Medulla oblongata (tissue), 1 donor: ENCODE data around the gene ANXA6.

Experiments used
- DNase-seq: peaks from one replicate; pipeline ENCODE4 v3.0.0-alpha.2; 2015; ENCODE audit errors: extremely low spot score

Gene ANXA6

DNA sequence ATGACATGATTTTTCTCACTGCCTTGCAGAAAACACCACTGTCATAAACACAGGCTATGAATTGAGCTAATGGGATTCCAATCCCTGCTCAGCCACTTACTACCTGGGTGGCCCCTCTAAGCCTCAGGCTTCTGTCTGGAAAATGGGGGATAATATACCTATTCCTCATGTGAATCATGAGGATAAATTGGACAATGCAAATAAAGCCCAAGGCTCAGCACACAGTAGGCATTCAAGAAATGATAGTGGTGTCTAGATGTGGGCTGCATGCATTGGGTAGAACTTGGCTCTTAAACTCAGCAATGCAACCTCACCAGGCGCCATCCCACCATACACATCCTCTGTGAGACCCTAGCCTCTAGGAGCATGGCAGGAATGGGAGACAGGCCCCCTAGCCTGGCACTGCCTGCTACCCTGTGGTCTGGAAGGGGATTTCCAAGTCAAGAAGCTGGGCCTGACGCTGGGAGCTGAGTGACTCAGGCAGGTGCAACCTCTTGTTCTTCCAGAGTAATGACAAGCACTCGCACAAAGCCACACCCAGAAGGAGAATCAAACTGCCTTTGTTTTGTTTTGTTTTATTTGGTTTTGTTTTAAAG is 74.4 kb downstream of the ANXA6 start:
- no peak for DNase-seq

DNA sequence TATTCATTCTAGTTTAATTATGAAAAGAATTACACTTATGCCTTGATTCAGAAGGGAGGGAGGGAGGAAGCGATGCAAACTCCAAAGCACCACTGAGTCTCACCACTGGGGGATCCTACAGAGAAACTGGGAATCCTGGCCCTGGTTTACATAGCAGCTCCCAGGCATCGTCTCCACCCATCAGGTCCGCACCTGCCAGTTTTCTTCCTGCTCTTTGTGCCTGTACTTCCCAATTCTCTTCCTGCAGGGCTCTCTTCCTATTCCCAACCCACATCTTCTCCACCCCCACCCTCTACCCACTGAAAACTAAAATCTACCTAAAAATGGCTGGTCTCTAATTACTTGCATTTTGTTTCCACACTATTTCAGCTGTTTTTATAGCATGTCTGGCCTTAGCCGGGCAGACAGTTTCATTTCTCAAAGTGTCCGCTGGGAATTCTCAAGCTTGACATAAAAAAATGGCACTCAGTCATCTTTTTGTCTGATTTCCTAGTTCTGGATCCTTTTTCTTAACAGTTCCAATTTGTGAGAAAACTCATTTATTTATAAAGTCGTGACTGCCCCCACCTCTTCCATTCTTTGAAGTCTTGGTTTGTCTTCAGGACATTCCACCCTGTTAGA is 75.2 kb downstream of the ANXA6 start:
- no peak for DNase-seq

DNA sequence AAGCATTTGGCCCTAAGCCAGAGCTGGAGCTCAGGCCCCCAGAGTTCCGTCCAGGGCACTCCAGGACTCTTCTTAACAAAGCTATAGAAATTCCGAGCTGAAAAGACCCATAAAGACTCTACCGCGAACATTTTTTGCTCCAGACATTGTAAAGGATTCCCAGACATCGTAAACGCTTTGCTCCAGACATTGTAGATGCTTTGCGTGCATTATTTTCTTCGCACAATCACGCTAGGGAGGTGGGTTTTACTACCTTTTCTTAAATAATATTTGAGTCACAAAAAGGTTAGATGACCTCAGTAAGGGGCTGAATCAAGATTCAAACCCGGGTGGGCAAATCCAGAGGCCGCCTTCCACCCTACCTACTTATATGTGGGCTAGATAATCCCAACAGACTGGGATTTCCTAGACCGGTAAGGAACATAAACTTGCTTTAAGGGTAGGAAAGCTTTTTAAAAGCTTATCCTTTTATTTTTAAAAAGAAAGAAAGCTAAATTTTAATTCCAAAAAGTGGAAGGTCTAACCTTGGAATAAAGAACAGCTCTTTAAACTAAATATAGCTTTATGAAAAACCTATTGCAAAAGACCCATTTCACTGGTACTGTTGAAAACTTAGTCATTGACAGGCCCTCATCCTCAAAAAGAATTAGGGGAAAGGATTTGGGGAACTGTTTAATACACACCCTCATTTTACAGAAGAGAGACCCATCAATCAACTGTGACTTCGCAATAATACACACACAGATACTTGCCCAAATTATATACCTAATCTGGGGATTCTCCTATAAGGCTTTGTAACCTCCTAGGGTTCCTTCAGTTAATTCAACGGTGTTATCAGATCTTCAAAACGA is 75.9 kb downstream of the ANXA6 start:
- peak; percentile 67 for DNase-seq

DNA sequence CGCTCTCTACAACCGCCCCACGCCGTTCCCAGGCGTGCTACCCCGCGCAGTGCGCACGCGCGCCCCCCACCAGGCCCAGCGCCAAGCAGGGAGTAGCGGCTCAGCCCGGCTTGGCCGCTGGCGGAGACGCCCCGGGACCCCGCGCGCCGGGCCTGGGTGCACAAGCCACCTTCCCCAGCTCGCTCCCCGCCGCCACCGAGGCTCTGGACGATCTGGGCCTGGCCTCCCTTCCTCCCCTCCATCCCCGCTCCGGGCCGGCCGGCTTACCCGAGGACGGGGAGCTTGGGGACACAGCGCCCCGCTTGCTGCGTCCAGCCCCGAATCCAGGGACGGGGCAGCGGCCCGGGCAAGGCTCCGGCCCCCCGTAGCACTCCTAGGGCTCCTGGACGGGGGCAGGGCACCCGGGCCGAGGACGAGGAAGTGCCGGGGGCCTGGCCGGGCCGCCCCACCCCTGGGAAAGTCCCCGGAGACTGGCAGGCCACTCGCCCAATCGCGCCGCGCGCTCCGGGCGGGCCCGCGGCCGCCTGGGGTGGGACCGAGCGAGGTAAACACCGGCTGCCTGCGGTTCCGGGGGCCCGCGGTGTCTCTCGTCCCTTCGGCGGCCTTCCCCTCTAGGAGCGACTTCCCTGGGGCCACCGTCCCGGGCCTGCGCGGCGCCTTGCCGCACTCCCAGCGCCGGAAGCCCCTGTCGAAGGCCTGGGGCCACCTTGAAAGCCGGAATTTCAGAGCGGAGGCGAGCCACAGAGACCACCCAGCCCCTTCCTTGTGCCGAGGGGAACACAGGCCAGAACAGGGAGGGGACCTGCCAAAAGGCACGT is 76.8 kb downstream of the ANXA6 start, which contains the start of gene TNIP1:
Gene TNIP1 (minus strand): TSS at position 422 of the 818 bp plus-strand sequence. CDS start 15,939 bp downstream, outside the sequence.
- DNase-seq, result peak; percentile 94

- DNase-seq, result no peak
Observed at GRCh38 chr5:151079838-151080612, 77.6 kb downstream of the ANXA6 start.

DNA sequence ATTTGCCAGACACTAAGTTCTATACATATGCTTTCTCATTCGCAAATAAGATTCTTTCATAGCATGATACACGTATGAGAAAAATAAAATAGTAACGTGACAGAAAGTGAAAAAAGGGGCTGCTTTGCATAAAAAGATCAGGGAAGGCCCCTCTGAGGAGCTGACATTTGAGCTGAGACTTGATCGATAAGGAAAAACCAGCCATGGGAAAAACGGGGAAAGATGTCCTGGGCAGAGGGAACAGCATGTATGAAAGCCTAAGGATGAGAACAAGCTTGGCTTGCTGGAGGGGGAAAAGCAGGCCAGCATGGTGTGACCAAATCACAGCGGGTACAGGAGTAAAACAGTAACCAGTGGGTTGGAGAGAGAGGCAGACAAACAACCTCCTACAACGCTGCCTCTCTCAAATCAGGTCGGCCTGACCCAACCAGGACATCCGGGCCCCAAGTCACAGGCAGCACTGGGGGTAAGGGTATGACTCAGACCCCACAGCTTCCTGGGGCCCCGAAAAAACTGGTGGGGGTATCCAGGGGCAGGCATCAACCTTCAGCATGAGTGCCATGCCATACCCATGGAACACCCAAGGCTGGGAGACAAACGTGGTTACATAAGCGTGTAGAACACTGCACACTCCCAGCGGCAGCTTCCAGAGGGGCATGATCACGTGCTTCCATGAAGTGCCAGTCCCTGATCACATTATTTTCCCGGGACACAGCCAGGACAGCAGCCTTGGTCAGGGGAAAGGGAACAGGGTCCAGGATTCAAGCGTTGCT is 78.9 kb downstream of the ANXA6 start:
- no peak for DNase-seq

DNA sequence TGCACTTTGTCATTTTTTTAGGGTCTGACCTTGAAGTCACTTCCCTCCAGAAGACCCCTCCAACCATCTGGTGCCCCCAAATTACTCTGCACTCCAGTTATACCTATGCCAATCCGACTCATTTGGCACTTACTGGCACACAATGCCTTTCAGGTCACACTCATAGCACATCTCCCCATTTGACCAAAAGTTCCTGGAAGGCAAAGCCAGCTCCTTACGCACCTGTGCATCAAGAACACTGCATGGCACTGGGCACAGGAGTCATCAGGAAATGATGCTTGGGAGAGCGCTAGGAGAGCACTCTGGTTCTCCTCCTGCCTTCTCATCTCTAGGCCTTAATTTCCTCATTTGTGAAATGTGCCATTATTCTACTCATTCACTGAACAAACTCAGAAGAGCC is 79.6 kb downstream of the ANXA6 start:
- DNase-seq, result no peak

GRCh38 chr5:151077419-151077818 is 80.2 kb downstream of the ANXA6 start:
- no peak for DNase-seq

GRCh38 chr5:151076616-151077015 is 81.0 kb downstream of the ANXA6 start:
- no peak for DNase-seq

- DNase-seq, result no peak
Observed at GRCh38 chr5:151075698-151076331, 81.8 kb downstream of the ANXA6 start.

- DNase-seq, result no peak
Observed at GRCh38 chr5:151074557-151074956, 83.0 kb downstream of the ANXA6 start.

DNA sequence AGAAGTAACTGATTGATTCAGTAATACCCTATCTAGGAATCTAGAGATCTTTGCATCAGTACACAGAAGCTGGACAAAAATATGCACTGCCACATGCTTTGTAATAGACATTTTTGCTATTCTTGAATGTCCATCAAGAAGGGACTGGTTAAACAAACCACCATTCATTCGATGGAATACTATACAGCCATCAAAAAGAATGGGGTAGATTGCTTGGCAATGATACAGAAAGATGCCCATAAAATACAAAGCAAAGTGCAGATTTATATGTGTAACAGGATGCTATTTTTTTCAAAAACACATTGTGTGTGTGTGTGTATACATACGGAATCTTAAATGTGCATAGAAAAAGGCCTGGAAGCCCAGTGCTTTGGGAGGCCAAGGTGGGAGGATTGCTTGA is 84.3 kb downstream of the ANXA6 start:
- DNase-seq, result no peak

- DNase-seq, result no peak
Observed at GRCh38 chr5:151072630-151073025, 85.0 kb downstream of the ANXA6 start.

- no peak for DNase-seq
Observed at GRCh38 chr5:151071848-151072629, 85.5 kb downstream of the ANXA6 start.

GRCh38 chr5:151071021-151071420 is 86.6 kb downstream of the ANXA6 start:
- no peak for DNase-seq

- DNase-seq, result no peak
Observed at GRCh38 chr5:151070449-151070848, 87.1 kb downstream of the ANXA6 start.

DNA sequence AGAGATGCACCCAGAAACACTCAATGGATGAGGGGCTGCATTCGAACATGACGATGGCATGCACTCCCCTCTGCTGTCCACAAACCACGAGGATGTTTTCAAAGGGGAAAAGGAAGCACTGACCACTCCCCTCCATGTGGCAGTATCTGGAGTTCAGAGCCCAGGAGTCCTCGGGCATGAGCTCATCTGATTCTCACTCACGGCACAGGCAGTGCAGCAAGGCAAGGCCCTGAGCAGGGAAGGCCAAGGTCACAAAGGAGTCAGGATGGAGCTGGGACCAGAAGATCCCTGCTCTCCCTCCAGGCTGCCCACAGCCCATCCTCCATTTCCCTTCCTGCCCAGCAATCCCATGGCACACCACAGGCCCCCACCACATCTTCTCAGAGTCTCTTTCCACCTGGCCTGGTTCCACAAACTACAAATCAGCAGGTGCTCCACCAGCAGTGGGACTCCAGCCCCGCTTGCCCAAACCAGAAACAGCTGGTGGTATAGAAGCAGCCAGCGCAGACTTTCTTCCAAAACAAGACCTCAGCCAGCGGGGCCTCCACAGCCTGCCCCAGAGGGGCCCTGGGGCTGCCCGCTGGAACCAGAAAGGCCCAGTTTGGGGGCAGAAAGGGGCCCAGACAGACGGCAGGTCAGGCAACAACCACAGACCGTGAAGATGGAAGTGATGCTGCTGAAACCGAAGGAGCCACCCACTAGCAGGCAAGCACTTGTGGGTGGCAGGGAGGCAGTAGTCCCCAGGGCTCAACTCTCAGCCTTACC is 89.0 kb downstream of the ANXA6 start:
- no peak for DNase-seq
